ENCODE data around the gene GINS1. TPM values are rescaled to one million over a fixed set of nuclear protein-coding genes. Genes with fewer than 3 reads are reported as not detected.
A peak's percentile ranks its signal among the peaks of the same experiment; 100 is the strongest.

The GINS1 gene
- total and polyA plus RNA-seq, 2 of the 8 experiments (the other 6 are each of a cell fraction or from before 2014, with no cell fraction given), result 44.7 to 68.4 TPM

DNA sequence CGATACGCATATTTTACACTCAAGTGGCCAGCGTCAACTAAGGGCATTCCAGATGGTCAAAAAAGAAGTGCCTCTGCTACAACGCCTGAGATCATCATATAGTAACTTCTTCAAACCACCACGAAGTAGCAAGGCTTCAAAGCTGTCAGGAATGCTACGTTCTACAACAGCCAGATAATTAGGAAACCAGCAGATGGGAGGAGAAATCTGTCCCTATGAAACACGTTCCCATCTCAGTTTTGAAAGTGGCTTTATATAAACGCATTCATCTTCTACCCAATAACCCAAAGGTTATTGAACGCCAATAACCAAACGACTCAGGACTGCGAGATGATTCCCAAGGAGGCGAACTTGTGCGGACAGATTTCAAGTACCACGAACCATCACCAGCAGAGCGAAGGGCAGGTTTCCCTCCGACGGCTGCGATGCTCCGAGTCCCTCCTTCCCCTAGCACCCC, 18.0 kb upstream of the GINS1 start:
- peaks cover 0 to 4% (median 0%) of the 10 kb centered on the region in 4 experiments; a peak in 1 of 8 replicates for H3K36me3 ChIP-seq (ENCODE audit: control insufficient read depth in 2 of 4, insufficient read depth in 4 of 4, low read length in 3 of 4)
- no peak overlapping the region for H3K4ac ChIP-seq (replicated peaks; ENCODE audit: insufficient read length, low read depth, low read length)
- H3K4me3 ChIP-seq (ENCODE audit: extremely low read depth in 1 of 4, insufficient read depth in 2 of 4, low read depth in 3 of 4, low read length in 4 of 4), result peak overlapping the region; percentile 54 to 95 (median 58)
- no peak overlapping the region for H4K5ac ChIP-seq (ENCODE audit: insufficient read length, low read depth, low read length)
- FAIRE-seq (no peak), DNase-seq (ENCODE audit: low read depth in 1 of 2, low spot score in 2 of 2) (no peak)
- peaks cover 0 to 3% (median 0%) of the 10 kb centered on the region in 4 experiments; a peak in 2 of 7 replicates for H3K4me1 ChIP-seq (replicated peaks in 1 of 4; ENCODE audit: control insufficient read depth in 3 of 4, insufficient read depth in 4 of 4, low read length in 3 of 4)
- peak overlapping the region; percentile 82 to 94 for H3K4me2 ChIP-seq (ENCODE audit: insufficient read depth in 1 of 2, low read depth in 2 of 2, low read length in 2 of 2)
- H3K56ac ChIP-seq (replicated peaks; ENCODE audit: insufficient read length, low read depth, low read length), result no peak overlapping the region
- peak overlapping the region in 3 of 4 experiments; percentile 76 to 86 (median 82); a peak in 5 of 7 replicates for H3K9ac ChIP-seq (replicated peaks in 1 of 4; ENCODE audit: extremely low read depth in 1 of 4, low read depth in 3 of 4, low read length in 3 of 4)
- H2BK12ac ChIP-seq (ENCODE audit: low read depth, low read length), result no peak overlapping the region
- no peak overlapping the region for H4K91ac ChIP-seq (replicated peaks; ENCODE audit: insufficient read length, low read length)
- H2AFZ ChIP-seq (ENCODE audit: low read length), result no peak overlapping the region
- CTCF ChIA-PET (ENCODE audit: partially characterized antibody), result no interaction called here
- H3K79me1 ChIP-seq (ENCODE audit: low read depth, low read length), result peaks cover 6% of the 10 kb centered on the region; the same call in 1 of the 2 replicates
- 12% methylated on average over 17 of the region's 19 CpGs; no CpG with 5 or more reads in 1 of the 2 experiments for WGBS, 2 experiments (ENCODE audit: extremely low coverage in 1 of 2, insufficient coverage in 1 of 2, insufficient read length in 1 of 2, insufficient replicate concordance in 2 of 2, low coverage in 1 of 2, low lambda C conversion rate in 2 of 2, missing lambda C conversion rate in 1 of 2)
- no peaks in the 10 kb centered on the region for H3K27me3 ChIP-seq (replicated peaks in 1 of 4; ENCODE audit: control insufficient read depth in 3 of 4, extremely low read depth in 1 of 4, insufficient read depth in 3 of 4, low read length in 3 of 4)
- H3K18ac ChIP-seq (ENCODE audit: extremely low read depth, low read length), result no peak overlapping the region
- no peak for TF ChIP-seq ZNF274 (IDR thresholded peaks at IDR 0.05; ENCODE audit: borderline replicate concordance, extremely low read depth, low read length)
- TF ChIP-seq, protein P1, sequence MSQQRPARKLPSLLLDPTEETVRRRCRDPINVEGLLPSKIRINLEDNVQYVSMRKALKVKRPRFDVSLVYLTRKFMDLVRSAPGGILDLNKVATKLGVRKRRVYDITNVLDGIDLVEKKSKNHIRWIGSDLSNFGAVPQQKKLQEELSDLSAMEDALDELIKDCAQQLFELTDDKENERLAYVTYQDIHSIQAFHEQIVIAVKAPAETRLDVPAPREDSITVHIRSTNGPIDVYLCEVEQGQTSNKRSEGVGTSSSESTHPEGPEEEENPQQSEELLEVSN (IDR thresholded peaks at IDR 0.05), result no peak
- TF ChIP-seq SAP30 (IDR thresholded peaks at IDR 0.05; ENCODE audit: insufficient read depth, insufficient replicate concordance, low read length), result no peak
- no peak for TF ChIP-seq BRCA1 (IDR thresholded peaks at IDR 0.05; ENCODE audit: low read depth, low read length)
- H4K8ac ChIP-seq (ENCODE audit: extremely low read depth, insufficient read depth, low read length), result no peak overlapping the region; the same call in 1 of the 2 replicates
- H2BK120ac ChIP-seq (replicated peaks; ENCODE audit: low read depth, low read length), result no peak overlapping the region
- H3K23me2 ChIP-seq (ENCODE audit: low read depth, low read length), result peaks cover 8% of the 10 kb centered on the region
- POLR2A ChIA-PET (ENCODE audit: partially characterized antibody), result interaction anchor here (0.6 kb wide), 1 partner anchor 230 kb away, joined by 3 read pairs; no protein-coding TSS in a partner anchor
- H3K23ac ChIP-seq (ENCODE audit: insufficient read length), result peak overlapping the region; percentile 1
- H3K14ac ChIP-seq (ENCODE audit: insufficient read length), result no peak overlapping the region
- H3K9me3 ChIP-seq (ENCODE audit: insufficient read depth in 2 of 2, low read depth in 1 of 2, low read length in 1 of 2), result no peaks in the 10 kb centered on the region
- H2AK5ac ChIP-seq (ENCODE audit: low read depth, low read length), result no peak overlapping the region
- no peak overlapping the region for H2BK20ac ChIP-seq (ENCODE audit: low read length)
- H3K79me2 ChIP-seq (ENCODE audit: control insufficient read depth in 1 of 2, insufficient read depth in 2 of 2, low read length in 2 of 2), result peaks cover 0 to 52% of the 10 kb centered on the region in 2 experiments; a peak in 2 of 4 replicates
- peaks cover 4 to 6% of the 10 kb centered on the region in 2 experiments for H4K20me1 ChIP-seq (replicated peaks in 1 of 2; ENCODE audit: control insufficient read depth in 1 of 2, insufficient read depth in 2 of 2, low read length in 2 of 2)
- no peak overlapping the region for H2BK15ac ChIP-seq (ENCODE audit: low read length)
- H3K27ac ChIP-seq (ENCODE audit: low read depth, low read length), result no peak overlapping the region
- no peak overlapping the region for H2BK5ac ChIP-seq (ENCODE audit: low read depth, low read length)

Data from H1 (cell line).